ENCODE results near the gene GLP1R. TPM values are rescaled to one million over a fixed set of nuclear protein-coding genes. Genes with fewer than 3 reads are reported as not detected.

Gene GLP1R
- not detected in 2 replicates for total RNA-seq (2014; rRNA removed; shearing (Covaris generic))

DNA sequence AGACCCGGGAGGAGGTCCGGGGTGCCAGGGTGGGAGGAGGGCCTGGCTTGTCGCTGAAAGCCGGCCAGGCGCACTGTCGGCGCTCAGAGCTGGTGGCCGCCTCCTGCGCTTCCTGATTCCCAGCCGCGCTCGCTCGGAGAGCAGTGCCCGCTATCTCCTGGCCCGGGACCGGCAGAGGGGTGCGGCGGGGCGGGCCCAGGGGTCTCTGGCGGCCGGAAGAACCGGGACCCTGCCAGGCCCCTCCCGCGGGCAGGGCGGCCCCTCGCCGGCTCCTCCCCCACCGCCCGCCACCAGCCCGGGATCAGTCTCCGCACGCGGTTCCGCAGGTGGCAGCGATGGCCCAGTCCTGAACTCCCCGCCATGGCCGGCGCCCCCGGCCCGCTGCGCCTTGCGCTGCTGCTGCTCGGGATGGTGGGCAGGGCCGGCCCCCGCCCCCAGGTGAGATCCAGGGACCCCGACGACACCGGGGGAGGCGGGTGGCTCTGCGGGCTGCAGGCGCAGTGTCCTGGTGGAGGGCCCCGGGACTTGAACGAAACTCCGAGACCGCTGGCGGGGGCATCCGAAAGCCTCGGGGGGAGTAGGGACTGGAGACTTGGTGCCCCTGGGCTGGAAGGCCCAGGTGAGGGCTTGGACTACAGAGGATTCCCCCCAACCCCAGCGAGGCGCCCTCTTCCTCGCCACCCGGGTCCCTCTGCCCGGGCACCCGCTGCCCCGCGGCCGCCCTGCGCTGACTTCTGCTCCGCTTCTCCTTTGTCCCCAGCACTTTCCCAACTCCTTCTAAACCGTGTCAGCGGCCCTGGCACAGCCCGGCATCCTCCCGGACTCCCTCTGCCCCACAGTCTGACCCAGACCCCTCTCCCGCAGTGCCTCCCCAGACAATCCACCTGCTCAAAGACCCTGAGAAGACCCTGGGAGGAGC lies at the start of gene GLP1R:
Gene GLP1R (plus strand): TSS at position 301 of the 919 bp plus-strand sequence. CDS start 60 bp downstream, at position 361.
- no peak for DNase-seq (ENCODE audit: low spot score)

DNA sequence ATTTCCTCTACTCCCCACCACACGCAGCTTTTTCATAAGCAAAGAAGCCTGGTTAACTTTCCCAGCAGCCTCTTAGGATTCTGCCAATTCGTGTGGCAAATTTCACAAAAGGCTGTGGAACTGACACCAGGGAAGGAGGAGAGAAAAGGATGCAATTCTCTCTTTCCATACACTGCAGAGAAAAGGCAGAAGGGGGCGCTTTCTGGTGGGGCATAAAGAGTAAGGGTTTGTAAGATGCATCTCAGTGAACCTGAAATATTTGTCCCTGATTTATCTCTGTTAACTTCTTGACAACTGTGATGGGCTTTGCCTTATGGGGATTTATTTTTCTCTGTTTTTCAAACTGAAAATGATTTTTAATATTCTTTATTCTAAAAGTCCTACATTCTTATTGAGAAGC lies 45.5 kb upstream of the GLP1R start:
- no peak for DNase-seq (ENCODE audit: low spot score)

DNA sequence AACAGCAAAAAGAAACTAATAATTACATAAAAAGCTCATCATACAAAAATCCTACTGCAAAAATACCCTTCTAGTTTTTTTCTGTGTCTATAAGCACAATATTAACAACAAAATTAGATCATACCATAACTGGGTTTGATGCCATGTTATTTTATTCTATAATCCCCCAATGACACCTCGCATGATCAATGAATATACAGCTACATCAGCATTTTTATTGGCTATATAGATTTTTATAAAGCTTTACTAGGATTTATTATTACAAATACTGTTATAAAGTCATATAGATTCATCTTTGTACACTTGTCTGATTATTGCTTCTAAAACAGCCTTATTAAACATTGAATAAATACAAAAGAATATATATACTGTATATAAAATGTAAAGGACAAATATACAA lies 45.1 kb upstream of the GLP1R start:
- DNase-seq (ENCODE audit: low spot score), result no peak

DNA sequence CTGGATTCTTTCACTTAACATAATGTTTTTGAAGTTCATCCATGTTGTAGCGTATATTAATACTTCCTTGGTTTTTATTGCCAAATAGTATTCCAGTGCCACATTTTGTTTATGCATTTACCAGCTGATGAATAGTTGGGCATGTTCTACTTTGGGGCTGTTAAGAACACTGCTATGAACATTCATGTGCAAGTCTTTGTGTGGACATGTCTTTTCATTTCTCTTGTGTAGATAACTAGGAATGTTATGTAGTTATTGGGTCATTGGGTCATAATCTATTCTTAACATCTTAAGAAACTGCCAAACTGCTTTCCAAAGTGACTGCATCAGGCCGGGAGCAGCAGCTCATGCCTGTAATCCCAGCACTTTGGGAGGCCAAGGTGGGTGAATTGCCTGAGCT lies 43.8 kb upstream of the GLP1R start:
- no peak for DNase-seq (ENCODE audit: low spot score)

DNA sequence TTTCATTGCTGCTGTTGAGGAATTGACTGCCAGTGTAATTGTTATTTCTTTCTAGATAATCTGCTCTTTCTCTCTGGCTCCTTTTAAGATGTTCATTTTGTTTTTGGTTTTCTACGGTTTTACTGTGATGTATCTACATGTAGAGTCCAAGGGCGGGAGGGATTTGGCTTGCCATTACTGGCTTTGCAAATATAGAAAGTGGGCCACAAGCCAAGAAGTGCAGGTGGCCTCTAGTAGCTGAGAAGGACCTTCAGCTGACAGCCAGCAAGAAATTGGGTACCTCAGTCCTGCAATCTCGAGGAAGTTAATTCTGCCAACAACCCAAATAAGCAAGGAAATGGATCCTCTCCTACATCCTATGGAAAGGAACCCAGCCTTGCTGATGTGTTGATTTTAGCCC lies 42.8 kb upstream of the GLP1R start:
- DNase-seq (ENCODE audit: low spot score), result no peak

DNA sequence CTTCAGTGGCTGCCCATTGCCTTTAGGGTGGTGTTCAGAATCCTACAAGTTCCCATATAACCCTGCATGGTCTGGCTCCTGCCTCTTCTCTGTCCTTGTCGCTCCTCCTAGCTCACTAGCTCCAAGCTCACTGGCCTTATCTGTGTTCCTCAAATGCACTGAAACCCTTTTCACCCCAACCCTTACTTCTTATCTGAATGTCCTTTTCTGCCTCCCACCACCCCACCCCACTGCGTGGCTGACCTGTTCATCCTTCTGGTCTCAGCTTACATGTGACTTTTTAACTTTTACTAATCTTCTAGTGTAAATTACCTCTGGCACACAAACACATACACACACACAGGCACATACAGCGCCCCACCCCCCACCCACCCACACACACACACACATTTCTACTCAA lies 41.0 kb upstream of the GLP1R start:
- DNase-seq (ENCODE audit: low spot score), result no peak

DNA sequence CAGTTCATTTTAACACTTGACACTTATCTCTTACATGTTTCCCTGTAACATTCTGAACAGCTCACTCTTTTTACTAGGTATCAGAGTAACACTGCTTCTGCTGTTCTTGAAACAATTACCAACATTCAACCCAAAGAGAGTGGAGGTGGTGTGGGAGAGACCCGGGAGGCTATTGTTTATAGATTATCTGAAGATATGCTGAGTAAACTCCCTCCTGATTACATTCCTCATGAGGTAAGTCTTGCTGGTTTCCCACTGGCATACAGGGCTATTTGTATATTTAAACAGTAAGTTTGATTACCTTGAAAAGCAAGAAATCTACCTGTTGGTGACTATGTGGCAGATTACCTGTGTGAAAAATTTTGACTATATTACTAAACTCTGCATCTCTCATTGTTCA lies 39.8 kb upstream of the GLP1R start:
- no peak for DNase-seq (ENCODE audit: low spot score)

DNA sequence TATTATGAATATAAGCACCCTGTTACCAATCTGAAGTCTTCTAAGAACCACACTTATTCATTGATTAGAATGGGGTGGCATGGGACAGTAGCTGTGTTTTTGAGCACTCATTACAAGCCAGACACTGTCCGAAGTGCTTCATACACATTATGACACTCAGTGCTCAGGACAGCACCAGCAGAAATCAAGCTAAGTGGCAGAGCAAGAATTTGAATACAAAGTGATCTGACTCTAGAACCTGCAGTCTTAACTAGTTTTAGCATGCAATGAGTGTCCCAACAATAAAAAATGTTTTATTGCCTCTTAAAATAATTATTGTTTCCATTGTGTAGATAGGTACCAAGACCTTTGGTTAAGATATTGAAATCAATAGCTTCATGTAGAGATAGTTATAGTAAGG lies 39.1 kb upstream of the GLP1R start:
- no peak for DNase-seq (ENCODE audit: low spot score)

DNA sequence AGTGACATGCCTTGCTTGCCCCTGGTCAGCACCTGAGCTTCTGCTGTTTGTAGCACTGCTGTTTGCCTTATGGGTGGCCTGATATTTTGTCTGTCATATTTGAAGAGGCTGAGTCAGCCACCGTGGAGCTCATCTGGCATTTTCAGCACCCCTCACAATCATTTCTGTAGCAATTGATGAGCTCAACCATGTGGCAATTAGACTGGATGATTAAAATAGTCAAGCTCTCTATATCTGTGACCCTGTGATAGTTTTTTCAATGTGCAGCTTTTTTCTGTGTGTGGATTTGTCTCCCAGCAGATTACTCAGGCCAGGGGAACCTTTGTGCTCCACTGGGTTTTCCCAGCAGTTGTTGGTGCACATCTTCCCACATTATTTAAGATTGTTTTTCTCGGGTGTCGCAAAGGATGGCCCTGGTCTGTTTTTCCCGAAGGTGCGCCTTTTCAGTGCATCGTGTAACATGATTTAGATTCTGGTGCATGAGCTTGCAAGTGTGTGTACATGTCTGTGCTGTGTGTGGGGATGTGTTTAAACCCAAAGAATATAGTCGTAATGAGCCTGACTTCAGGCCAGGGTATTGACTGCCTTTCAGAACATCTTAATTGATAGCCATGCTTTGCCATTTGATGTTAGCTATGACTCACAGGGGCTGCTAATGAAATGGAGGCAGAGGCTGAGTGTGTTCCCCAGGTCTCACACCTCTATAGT lies 31.6 kb upstream of the GLP1R start:
- no peak for DNase-seq (ENCODE audit: low spot score)

DNA sequence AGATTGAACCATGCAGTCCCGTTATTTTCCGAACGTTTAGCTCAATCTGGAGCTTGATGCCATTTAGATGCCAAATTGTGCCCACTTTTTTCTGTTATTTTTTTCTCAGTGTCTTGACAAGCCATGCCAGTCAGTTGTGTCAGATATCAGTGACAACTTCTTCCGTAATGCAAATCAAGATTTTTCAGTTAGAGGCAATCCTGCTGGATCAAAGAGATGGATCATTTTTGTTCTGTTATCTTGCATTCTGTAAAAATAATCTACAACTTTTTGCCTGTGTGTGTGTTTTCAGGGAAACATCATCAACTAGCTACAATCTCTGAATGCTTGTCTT lies 31.1 kb upstream of the GLP1R start:
- DNase-seq (ENCODE audit: low spot score), result no peak

DNA sequence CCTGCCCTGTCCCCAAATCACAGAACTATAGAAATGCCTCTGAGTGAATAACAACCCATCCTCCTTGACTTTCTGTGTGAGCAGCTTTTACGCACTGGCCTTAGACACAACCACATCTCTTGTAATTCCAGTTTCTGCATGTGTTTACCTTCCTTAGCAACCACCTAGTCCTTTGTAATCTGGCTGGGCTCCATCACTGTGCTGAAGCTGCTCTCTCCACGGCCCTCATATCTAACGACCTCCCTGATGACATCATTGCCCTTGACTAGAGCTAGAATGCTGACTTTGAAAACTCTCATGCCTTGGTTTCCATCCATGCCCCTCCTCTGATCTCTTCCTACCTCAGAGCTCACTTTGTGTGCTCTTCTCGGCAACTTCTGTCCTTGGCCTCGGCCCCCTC lies 30.5 kb upstream of the GLP1R start:
- DNase-seq (ENCODE audit: low spot score), result no peak

DNA sequence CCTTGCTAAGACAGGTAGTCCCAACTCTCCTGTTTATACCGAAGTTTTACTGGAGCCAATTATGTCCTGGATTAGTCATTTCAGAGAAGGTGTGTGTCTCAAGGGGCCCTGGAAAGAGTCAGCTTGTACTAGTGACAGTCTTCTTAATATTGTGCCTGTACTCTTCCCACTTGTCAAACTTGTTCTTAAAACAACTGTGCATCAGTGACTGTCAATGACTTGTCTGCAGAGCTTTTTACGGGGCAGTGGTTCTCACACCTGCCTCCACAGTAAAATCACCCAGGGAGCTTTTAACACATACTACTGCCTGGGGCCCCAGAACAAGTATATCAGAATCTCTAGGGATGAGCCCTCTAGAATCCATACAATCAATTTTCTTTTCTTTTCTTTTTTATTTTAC lies 28.4 kb upstream of the GLP1R start:
- DNase-seq (ENCODE audit: low spot score), result no peak

DNA sequence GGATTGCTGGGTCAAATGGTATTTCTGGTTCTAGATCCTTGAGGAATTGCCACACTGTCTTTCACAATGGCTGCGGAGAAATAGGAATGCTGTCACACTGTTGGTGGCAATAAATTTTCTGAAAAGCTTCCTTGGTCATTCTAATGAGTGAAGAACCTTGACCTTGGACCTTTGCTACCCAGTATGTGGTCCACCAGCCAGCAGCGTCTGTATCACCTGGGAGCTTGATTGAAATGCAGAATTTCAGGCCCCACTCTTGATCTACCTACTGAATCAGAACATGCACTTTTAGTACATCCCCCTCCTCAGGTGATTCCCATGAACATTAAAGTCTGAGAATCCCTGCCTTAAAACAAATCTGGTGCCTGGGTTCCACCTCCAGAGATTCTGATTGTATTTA lies 27.5 kb upstream of the GLP1R start:
- DNase-seq (ENCODE audit: low spot score), result no peak

DNA sequence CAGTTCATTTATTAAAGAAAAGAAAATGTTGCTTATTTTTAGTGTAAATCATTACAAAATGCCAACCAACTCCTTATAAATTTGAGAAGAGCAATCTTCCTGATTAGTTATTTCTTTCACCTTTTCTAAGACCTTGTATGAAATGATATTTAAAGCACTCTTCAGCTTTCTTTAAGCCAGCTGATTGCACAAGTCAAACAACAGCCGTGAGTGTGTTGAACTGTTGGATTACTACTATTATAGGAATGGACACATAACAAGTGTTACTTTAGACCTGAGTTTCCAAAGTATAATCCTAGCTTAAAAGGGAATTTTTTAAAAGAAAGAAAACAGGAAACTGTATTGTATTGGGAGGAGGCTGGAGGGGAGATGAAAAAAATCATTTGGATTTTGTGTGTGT lies 26.8 kb upstream of the GLP1R start:
- no peak for DNase-seq (ENCODE audit: low spot score)

DNA sequence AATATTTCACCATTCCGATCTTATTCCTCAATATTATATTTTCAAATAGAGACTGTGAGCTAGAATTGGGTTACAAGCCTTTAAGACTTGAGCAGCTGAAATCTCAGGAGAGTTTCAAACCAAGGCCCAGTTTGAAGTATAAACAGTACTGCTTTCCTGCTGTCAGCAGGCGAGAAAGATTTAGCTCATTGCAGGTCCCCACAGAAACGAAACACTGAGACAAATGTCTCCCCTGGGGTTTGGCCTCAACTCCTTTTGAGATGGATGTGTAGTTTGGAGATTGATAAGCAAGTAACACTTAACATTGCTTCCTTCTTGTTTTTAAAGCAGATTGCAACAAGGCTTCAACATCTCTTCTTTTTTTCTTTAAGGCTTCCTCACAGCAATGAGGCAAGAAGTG lies 22.4 kb upstream of the GLP1R start:
- no peak for DNase-seq (ENCODE audit: low spot score)

DNA sequence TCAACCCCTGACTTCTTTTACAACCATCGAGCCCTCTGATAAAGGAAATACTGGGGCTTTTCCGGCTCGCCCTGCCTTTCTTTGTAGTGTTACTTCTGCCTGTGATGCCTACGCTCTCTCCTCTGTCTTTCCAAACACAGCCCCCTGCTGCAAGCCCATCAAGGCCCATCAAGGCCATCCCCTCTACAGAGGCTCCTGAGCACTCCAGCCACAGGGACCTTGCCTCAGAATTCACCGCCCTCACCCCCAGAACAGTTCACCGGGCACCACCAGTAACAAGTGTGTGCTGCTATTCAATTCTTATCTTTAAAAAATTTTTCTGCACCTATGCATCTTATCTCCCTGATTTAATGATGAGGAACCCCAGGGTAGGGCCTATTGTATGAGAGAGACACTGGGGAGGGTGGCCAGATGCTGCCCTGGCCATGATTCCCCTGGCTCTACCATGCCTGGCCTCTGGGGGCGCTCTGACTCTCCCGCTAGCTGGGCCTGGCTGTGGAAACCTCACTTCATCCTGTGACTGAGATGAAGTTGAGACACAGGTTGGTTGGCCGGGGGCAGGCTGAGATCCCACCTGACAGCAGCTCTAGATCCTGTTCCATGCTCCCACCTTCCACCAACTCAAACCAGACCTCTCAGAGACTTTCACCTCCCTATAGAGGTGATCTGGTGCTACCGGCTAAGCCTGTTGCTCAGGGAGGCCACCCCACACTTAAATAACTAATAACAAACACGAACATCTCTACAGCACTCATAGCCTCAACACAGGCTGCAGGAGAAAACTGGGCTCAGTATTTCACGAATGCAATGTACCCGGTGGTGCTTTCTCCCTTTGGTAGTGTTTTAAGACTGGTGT lies 19.2 kb upstream of the GLP1R start:
- no peak for DNase-seq (ENCODE audit: low spot score)

DNA sequence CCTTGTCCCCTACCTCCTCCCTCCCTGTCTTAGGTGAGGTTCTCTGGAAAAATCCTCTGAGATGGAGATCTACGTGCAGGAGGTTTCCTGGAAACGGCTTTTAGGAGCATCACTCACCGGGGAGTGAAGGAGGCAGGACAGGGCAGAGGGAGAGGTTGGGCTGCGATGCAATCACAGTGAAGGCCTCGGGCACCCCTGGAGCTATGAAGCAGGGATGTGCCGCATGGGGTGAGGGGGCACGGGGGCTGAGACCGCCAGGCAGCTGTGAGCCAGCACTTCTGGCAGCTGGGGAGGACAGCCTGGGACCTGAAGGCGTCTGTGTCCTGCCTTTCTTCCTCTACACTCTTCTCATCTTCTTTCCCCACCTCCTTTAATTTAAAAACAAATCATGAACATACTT lies 12.9 kb upstream of the GLP1R start:
- no peak for DNase-seq (ENCODE audit: low spot score)

DNA sequence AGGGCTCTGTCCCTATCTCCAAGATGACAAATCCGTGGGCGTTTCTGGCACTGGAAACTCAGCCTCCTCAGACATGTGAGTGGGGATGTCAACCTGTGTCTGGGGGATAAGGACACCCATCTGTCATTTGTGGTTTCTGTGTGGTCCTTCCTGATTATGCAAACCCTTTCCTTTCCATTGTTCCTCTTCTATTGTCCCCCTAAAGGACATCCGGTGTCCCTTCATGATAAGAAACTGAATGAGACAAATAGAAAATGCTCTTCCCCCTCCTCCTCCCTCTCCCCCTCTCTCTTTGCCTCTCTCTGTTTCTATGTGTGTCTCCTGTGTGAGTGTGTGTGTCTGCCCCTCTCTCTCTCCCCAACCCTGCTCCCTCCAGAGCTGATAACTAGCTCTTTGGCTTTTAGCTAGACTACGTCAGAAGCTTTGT lies 11.5 kb upstream of the GLP1R start:
- no peak for DNase-seq (ENCODE audit: low spot score)

DNA sequence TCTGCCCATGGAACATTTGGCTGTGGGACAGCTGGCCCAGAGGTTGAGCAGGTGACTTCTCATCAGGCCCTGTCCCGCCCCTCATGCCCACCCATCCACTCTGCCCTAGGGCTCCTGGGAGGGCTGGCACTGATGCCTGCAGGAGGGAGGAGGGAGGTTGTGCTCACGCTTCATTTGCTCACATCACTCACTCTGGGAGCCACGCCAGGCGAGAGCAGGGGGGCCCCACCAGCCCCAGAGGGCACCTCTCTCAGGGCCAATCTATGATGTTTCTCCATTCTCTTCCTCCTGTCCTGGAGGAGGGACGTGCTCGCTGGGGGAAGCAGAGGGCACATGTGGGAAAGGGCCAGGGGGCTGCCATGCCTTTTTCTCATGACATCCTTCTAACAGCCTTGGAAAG lies 10.9 kb upstream of the GLP1R start:
- DNase-seq (ENCODE audit: low spot score), result no peak

DNA sequence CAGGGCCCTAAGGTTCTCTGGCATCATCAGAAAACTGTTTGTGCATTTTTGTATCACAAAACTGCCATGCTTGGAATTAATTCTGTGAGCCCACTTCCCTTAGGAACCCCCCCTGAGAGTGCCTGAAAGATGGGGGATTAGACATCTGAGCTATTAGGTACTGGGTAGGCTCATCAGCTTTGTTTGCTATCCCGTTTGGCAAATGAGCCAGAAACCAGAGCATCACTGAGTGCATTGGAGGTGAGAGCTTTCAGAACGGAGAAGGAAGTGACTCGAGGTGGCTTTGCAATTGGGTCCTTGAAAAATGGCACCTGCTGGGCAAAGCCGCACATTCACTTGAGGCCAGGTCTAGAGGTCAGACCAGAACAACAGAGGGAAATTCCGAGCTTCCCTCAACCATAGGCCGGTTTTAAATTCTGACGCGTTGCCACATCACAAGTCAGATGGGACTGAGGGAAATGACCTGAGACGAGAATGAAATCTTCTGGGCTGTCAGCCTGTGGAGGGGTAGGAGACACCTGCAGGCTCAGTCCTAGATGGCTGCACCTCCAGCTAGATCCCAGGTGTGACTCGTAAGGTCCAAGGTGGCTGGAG lies 8.4 kb upstream of the GLP1R start:
- no peak for DNase-seq (ENCODE audit: low spot score)

DNA sequence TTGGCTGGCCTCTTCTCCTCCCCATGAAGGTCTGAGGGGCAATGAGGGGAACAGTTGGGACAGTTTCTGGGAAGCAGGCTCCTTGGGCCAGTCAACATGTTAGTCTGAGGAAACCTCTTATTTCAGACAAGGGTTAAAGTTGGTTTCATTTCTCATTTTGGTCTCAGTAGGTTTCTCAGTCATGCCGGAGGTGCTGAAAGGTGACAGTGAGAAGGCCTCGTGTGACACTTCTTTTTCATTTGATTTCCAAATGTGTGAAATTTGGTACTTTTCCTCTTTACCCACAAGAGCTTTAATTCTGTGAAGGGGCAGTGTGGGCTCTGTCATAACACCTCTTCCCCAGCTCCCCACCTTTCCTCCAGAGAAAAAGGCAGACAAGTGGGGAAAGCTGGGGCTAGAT lies 7.5 kb upstream of the GLP1R start:
- no peak for DNase-seq (ENCODE audit: low spot score)

DNA sequence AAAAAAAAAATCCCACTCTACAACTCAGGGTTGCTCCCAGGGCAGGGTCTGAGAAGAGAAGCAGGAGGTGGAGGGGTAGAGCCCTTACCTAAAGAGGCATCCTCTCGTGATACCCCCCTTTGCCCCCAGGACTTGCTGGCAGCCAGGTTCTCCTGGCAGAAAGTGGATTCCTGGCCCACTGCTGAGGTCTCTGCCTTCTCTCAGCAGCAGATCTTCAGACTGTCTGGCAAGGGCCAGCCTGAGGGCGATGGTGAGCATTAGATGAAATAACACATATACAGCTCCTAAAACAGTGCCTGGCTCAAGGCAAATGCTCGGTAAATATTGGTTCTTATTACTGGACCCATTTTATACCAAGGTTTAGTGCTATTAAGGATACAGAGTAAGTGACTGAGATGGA lies 4.8 kb upstream of the GLP1R start:
- DNase-seq (ENCODE audit: low spot score), result no peak
